Stimulated activated CD4-positive, alpha-beta T cell treated with anti-CD3 and anti-CD28 coated beads, Interleukin-1b, Interleukin-23, amount 100 ng/mL, for 24 hours (primary cell): ENCODE data around the gene SLC12A8.
"Not testable (repeated sequence)": the region's sequence is repeated elsewhere in the genome, so short reads cannot be mapped to it uniquely, and the experiment has no call there.

Source experiments
- DNase-seq, 4 experiments: peaks; one replicate each; pipeline ENCODE4 v3.0.0-alpha.2; 2020; ENCODE audit warnings: low read depth in 4 of 4, low spot score in 1 of 4

The SLC12A8 gene

GRCh38 chr3:125116311-125117080 is 96.1 kb downstream of the SLC12A8 start:
- DNase-seq = no peak

- no peak for DNase-seq
Measured at GRCh38 chr3:125115640-125116039, 96.9 kb downstream of the SLC12A8 start.

- no peak for DNase-seq
Measured at GRCh38 chr3:125112981-125113380, 99.6 kb downstream of the SLC12A8 start.

- no peak for DNase-seq
Measured at GRCh38 chr3:125110876-125111480, 101.6 kb downstream of the SLC12A8 start.

GRCh38 chr3:125110016-125110875 is 102.3 kb downstream of the SLC12A8 start:
- no peak for DNase-seq

- DNase-seq = no peak
Measured at GRCh38 chr3:125109536-125109925, 103.0 kb downstream of the SLC12A8 start.

GRCh38 chr3:125108833-125109535 is 103.6 kb downstream of the SLC12A8 start:
- DNase-seq = no peak

- DNase-seq = no peak
Measured at GRCh38 chr3:125107861-125108567, 104.5 kb downstream of the SLC12A8 start.

GRCh38 chr3:125107363-125107762 is 105.2 kb downstream of the SLC12A8 start:
- DNase-seq = no peak

- DNase-seq = no peak
Measured at GRCh38 chr3:125105116-125105515, 107.4 kb downstream of the SLC12A8 start.

GRCh38 chr3:125104639-125105038 is 107.9 kb downstream of the SLC12A8 start:
- no peak for DNase-seq

- DNase-seq = no peak
Measured at GRCh38 chr3:125103406-125103805, 109.1 kb downstream of the SLC12A8 start.

- DNase-seq = no peak
Measured at GRCh38 chr3:125102470-125102869, 110.1 kb downstream of the SLC12A8 start.

- no peak for DNase-seq
Measured at GRCh38 chr3:125098611-125099291, 113.8 kb downstream of the SLC12A8 start.

- DNase-seq = no peak
Measured at GRCh38 chr3:125090649-125091048, 121.9 kb downstream of the SLC12A8 start.

GRCh38 chr3:125087768-125088391 is 124.7 kb downstream of the SLC12A8 start:
- DNase-seq = no peak

GRCh38 chr3:125085166-125085565 is 127.4 kb downstream of the SLC12A8 start:
- no peak for DNase-seq

GRCh38 chr3:125083776-125084175 is 128.8 kb downstream of the SLC12A8 start:
- no peak for DNase-seq

- not testable (repeated sequence) for DNase-seq
Measured at GRCh38 chr3:125082339-125082738, 130.2 kb downstream of the SLC12A8 start.

GRCh38 chr3:125080077-125080476 is 132.5 kb downstream of the SLC12A8 start:
- no peak for DNase-seq
